Stimulated activated CD4-positive, alpha-beta T cell treated with anti-CD3 and anti-CD28 coated beads, Interleukin-4, amount 100 ng/mL, for 1 hour (primary cell): ENCODE measurements around the gene LRRC55.

Experiments
- DNase-seq: peaks from one replicate; pipeline ENCODE4 v3.0.0-alpha.2; 2020

The LRRC55 gene

GRCh38 chr11:57181678-57182305, at the start of gene LRRC55:
LRRC55 (plus strand) TSS chr11:57181953; CDS start chr11:57182023, 70 bp downstream.
- DNase-seq, result no peak

DNA sequence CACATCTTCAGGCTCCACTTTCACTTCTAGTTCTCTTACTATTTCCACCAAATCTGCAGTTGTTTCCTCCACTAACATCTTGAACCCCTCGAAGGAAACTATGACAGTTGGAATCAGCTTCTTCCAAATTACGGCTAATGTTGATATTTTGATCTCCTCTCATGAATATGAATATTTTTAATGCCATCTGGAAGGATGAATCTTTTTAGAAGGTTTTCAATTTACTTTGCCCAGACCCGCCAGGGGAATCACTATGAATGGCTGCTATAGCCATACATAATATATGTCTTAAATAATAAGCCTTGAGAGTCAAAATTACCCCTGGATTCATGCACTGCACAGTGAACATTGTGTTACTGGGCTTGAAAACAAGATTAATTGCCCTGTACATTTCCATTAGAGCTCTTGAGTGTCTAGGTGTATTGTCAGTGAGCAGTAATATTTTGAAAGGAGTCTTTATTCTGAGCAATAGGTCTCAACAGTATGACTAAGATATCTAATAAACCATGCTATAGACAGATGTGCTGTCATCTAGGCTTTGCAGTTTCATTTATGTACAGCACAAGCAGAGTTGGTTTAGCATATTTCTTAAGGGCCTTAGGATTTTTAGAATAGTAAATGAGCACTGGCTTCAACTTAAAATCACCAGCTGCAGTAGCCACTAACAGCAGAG, 48.3 kb upstream of the LRRC55 start:
- no peak for DNase-seq

DNA sequence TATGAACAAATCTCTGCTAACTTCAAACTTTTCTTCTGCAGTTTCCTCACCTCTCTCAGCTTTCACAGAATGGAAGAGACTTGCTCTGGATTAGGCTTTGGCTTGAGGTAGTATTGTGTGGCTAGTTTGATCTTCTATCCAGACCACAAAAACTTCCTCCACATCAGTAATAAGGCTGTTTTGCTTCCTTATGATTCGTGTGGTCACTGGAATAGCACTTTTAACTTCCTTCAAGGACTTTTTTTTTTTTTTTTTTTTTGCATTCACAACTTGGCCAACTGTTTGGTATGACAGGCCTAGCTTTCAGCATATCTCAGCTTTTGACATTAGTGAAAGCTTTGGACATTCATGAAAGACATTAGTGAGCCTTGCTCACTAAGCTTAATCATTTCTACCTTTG, 47.5 kb upstream of the LRRC55 start:
- DNase-seq, result no peak

DNA sequence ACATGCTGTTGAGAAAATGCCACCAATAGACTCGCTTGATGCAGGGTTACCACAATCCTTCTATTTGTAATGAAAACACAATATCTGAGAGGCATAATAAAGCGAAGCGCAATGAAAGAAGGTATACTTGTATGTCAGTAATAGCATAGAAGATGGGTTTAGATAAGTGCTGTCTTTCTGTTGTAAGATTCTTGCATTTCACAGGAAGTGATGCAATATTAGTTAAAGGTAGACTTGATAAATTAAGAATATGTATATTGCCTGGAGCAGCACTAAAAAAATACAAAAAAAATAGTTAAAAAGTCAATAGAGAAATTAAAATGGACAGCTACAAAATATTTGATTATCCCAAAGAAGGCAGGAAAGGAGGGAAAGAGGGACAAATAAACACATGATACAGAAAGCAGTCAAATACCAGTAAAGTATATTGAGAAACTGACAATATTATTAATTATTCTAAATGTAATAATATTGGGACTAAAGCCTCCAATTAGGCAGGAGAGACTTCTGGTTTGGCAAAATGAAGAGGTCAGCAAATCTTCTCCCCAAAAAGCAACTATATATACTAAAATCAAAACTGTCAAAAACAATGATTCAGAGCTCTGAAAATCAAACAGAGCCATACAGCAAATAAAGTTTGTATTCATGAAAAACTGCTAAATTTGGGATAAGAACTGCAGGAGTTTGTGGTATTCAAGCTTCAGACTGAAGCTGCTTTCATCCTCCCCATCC, 46.6 kb upstream of the LRRC55 start:
- DNase-seq, result no peak

- no peak for DNase-seq
These were observed 41.2 kb upstream of the LRRC55 start for GRCh38 chr11:57140568-57140967.

GRCh38 chr11:57143459-57143858, 38.3 kb upstream of the LRRC55 start:
- DNase-seq, result no peak

- no peak for DNase-seq
These were observed 37.7 kb upstream of the LRRC55 start for GRCh38 chr11:57144075-57144474.

GRCh38 chr11:57144531-57145320, 37.0 kb upstream of the LRRC55 start:
- DNase-seq, result no peak

DNA sequence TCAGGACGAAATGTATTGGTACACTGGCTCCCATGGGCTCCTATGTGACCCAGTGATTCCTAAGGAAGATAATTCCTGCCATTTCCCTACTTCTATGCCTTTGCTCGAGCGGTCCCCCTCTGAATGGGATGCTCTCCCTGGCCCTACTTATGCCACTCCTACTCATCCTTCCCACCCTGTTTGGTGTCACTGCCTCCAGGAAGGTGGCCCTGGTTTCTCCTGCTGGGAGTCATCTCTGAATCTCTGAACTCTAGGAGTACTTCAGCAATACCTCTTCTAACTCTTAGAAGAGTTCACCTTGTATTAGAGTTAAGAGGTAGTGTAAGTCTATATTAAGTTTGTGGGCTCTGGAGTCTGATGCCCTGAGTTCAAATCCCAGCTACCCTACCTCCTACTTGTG, 35.5 kb upstream of the LRRC55 start:
- DNase-seq, result no peak

DNA sequence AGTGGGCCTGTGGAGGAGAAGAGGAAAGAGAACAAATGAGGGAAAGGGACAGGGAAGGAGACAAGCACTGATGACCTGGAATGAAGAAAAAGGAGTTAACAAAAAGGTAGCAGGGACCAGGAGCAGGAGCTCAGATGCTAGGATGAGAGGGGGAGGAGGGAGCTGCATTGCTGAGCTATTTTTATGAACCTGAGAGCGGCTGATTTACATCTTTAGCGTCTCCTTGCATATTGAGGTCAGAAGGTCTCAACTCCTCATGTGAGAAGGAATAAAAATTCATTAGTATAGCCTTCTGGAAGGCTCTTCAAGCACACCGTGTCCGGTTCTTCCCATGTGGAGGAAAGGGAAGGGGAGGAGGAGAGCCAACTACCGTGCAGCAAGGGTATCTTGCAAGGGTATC, 33.1 kb upstream of the LRRC55 start:
- DNase-seq, result no peak

DNA sequence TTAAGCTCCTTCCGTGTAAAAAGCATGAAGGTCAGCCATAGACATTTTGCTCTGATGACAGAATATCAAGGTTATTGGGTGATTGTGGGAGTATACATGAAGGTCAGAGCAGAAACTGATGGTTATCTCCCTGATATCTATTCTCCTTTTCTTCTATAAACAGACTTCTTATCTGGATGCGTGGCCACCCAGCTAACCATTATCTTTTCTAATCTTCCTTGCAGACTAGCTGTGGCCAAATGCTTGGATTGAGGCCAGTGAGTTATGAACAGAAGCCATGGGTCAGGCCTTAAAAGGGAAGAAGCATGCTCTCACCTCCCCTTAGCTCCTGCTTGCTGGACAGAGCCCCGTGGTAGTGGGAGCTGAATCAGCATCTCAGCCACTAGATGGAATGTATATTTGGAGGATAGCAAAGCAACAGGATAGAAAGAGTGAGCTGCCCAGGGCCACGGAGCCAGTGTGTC, 31.3 kb upstream of the LRRC55 start:
- no peak for DNase-seq

DNA sequence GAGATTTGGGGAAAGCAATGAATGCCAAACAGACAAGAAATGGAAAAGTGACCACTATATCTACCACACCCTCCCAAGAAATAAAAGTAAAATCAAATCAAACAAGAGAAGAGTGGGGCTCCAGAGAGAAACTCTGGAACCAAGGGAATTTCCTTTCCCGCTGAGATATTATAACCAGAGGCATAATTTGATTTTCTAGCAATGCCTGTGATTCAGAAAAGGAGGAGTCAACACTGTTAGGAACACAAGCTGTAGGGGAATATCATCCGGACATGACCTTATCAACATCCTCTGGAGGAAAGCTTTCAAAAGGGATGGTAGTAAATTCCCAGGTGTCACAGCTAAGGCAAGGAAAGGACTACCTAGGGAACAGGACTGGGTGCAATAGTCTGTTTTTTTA, 29.6 kb upstream of the LRRC55 start:
- DNase-seq, result no peak

- DNase-seq, result no peak
These were observed 28.3 kb upstream of the LRRC55 start for GRCh38 chr11:57153448-57153847.

- no peak for DNase-seq
These were observed 27.0 kb upstream of the LRRC55 start for GRCh38 chr11:57154739-57155138.

- DNase-seq, result no peak
These were observed 26.4 kb upstream of the LRRC55 start for GRCh38 chr11:57155400-57155799.

- no peak for DNase-seq
These were observed 25.7 kb upstream of the LRRC55 start for GRCh38 chr11:57155838-57156607.

DNA sequence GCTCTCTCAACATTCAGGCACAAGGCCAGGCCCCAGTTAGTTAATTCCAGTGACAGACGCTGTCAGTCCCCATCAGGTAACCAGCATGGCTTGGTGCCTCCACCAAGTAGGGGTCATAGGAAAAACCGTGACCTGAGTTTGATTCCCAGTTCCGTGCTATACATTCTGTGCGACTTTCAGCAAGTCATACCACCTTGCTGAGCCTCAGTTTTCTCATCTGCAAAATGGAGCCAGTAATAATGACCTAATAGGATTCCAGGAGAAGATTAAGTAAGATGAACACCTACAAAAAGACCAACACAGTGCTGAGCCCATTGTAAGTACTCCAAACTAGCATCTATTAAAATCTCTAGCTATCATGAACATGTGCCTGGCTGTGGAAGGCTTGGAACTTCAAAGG, 24.8 kb upstream of the LRRC55 start:
- no peak for DNase-seq

DNA sequence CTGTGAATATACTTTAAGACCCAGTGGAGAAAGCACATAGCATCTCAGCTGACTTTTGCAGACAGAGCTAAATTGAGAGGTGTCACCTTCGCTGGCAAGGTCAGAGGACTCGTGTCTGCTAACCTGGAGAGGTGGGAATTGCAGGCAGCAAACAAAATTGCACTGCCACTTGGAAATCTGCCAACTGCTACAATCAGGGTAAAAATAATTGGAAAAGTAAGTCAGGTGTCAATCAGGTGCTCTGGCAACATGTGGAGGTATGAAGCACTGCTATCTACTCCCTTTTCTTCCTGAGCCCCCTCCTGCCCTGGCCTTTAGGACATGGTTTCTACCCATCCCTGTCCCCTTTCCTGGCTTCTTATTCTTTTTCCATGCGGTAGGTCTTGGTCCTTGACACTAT, 24.1 kb upstream of the LRRC55 start:
- no peak for DNase-seq

- DNase-seq, result no peak
These were observed 23.6 kb upstream of the LRRC55 start for GRCh38 chr11:57158180-57158579.

- DNase-seq, result no peak
These were observed 23.2 kb upstream of the LRRC55 start for GRCh38 chr11:57158599-57158998.

DNA sequence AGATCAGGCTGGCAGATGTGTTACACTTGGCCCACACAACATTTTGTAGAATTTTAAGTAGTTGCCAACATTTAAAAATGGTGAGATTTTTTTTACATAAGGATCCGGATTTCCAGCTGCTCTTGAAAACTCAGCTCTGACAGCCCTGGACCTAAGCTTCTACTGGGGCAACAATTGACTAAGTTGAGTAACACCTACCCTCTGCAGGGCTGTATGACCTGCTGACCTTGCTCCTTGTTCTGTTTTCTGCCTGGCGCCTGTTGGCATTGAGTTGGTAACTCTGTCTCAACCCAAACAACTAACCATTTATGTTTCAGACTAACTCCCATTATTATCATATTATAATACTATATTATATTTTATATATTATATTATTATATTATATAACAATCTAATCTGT, 21.1 kb upstream of the LRRC55 start:
- DNase-seq, result no peak

- DNase-seq, result no peak
These were observed 20.4 kb upstream of the LRRC55 start for GRCh38 chr11:57161351-57161750.
